Caco-2 (cell line): ENCODE measurements around the gene MED12L. TPM values are rescaled to one million over a fixed set of nuclear protein-coding genes. Genes with fewer than 3 reads are reported as not detected.
"Not testable (repeated sequence)": the region's sequence is repeated elsewhere in the genome, so short reads cannot be mapped to it uniquely, and the experiment has no call there.

Source experiments
- BruUV-seq: library from RNA; stranded (reverse); fragments of 400-500 nt; replicated peaks from 2 replicates; lab custom pipeline; 2021; lab: Mats Ljungman, UMichigan
- CTCF ChIA-PET: fragments of 300-600 bp; sonication (Branson Sonifier 250); formaldehyde crosslinking; loops from one replicate; lab custom pipeline; 2022; ENCODE audit warnings: antibody characterized with exemption; lab: Charles Lee
- POLR2A ChIA-PET: fragments of 300-600 bp; sonication (Branson Sonifier 250); formaldehyde crosslinking; loops from one replicate; lab custom pipeline; 2022; ENCODE audit warnings: antibody characterized with exemption; lab: Charles Lee
- DNase-seq, 2 experiments: peaks; one replicate each; pipeline versions ENCODE4 v3.0.0 to v3.0.0-alpha.2; 2020 to 2022
- H3K27me3 ChIP-seq: replicated peaks from 2 replicates; pipeline ENCODE4 v1.6.0; 2011; ENCODE audit warnings: low read length; ENCODE audit not compliant: control insufficient read depth, insufficient read depth
- H3K36me3 ChIP-seq: 2 replicates; pipeline ENCODE4 v1.5.1; 2011; ENCODE audit warnings: low read length; ENCODE audit not compliant: control insufficient read depth, insufficient read depth
- H3K4me1 ChIP-seq: fragments of 250-450 bp; sonication (Bioruptor Pico); 2 replicates; pipeline ENCODE4 v1.5.1; 2020; ENCODE audit warnings: mild to moderate bottlenecking
- H3K4me3 ChIP-seq: 2 replicates; pipeline ENCODE4 v1.5.1; 2011; ENCODE audit warnings: low read depth, mild to moderate bottlenecking, control low read depth, low read length
- H3K9me3 ChIP-seq: fragments of 250-450 bp; sonication (Bioruptor Pico); 2 replicates; pipeline ENCODE4 v1.5.1; 2020; ENCODE audit warnings: mild to moderate bottlenecking, moderate library complexity
- H3K27ac Mint-ChIP-seq: one replicate; pipeline ENCODE4 v1.8.0; 2022; ENCODE audit warnings: mixed read lengths; ENCODE audit not compliant: unreplicated experiment
- H3K27me3 Mint-ChIP-seq: one replicate; pipeline ENCODE4 v1.8.0; 2022; ENCODE audit warnings: mixed read lengths; ENCODE audit not compliant: insufficient read depth, unreplicated experiment
- H3K36me3 Mint-ChIP-seq: one replicate; pipeline ENCODE4 v1.8.0; 2022; ENCODE audit warnings: mild to moderate bottlenecking, mixed read lengths; ENCODE audit not compliant: insufficient read depth, unreplicated experiment
- H3K4me1 Mint-ChIP-seq: one replicate; pipeline ENCODE4 v1.8.0; 2022; ENCODE audit warnings: low read depth, mixed read lengths; ENCODE audit not compliant: unreplicated experiment
- H3K4me3 Mint-ChIP-seq: one replicate; pipeline ENCODE4 v1.8.0; 2022; ENCODE audit warnings: mild to moderate bottlenecking, moderate library complexity, mixed read lengths; ENCODE audit not compliant: unreplicated experiment
- H3K9me3 Mint-ChIP-seq: one replicate; pipeline ENCODE4 v1.8.0; 2022; ENCODE audit warnings: mixed read lengths; ENCODE audit not compliant: unreplicated experiment
- CTCF ChIP-seq, 2 experiments: fragments of 200-600 bp in 1 of 2; IDR thresholded peaks; 1 replicate in 1 of 2; 2 replicates in 1 of 2; pipeline versions ENCODE4 v1.5.1 to v1.8.0; 2011 to 2022; ENCODE audit warnings: antibody characterized with exemption in 1 of 2, control low read depth in 1 of 2, inconsistent platforms in 1 of 2, low read depth in 1 of 2, low read length in 1 of 2, mild to moderate bottlenecking in 1 of 2, moderate library complexity in 1 of 2; ENCODE audit not compliant: insufficient read depth in 1 of 2, severe bottlenecking in 1 of 2, unreplicated experiment in 1 of 2
- intact Hi-C: fragments of 100-400 bp; cut with micrococcal nuclease; formaldehyde crosslinking; loops from one replicate; pipeline ENCODE4 v1.10.0; 2022; ENCODE audit not compliant: unreplicated experiment
- total RNA-seq: library from RNA; stranded (reverse); gene quantifications from 2 replicates; pipeline ENCODE4 v1.2.3, GENCODE V29; 2022

The MED12L gene
- total RNA-seq, 1 experiment from 2014 or later = 21.5 TPM

GRCh38 chr3:151234825-151235224 is 149.4 kb downstream of the MED12L start:
- CTCF ChIA-PET = interaction anchor here (0.7 kb wide), 1 partner anchor 191 kb away, joined by 3 read pairs; no protein-coding TSS in a partner anchor
- no peak for TF ChIP-seq CTCF (IDR thresholded peaks at IDR 0.05; ENCODE audit: insufficient read depth in 1 of 2, low read depth in 1 of 2, low read length in 1 of 2, severe bottlenecking in 1 of 2, unreplicated experiment in 1 of 2)

GRCh38 chr3:151236316-151236715 is 150.9 kb downstream of the MED12L start:
- H3K36me3 ChIP-seq = no peaks in the 10 kb centered on the region
- POLR2A ChIA-PET = no interaction called here
- no peaks in the 10 kb centered on the region for H3K9me3 ChIP-seq
- Mint-ChIP-seq H3K27ac (no peak overlapping the region), H3K9me3 (no peaks in the 10 kb centered on the region), H3K36me3 (no peaks in the 10 kb centered on the region), H3K4me1 (no peaks in the 10 kb centered on the region), H3K4me3 (no peak overlapping the region), H3K27me3 (no peaks in the 10 kb centered on the region)
- DNase-seq = no peak
- no peak for TF ChIP-seq CTCF (IDR thresholded peaks at IDR 0.05; ENCODE audit: insufficient read depth in 1 of 2, low read depth in 1 of 2, low read length in 1 of 2, severe bottlenecking in 1 of 2, unreplicated experiment in 1 of 2)
- H3K4me3 ChIP-seq = no peak overlapping the region
- intact Hi-C loops = no loop called here
- no TSS peak for BruUV-seq
- CTCF ChIA-PET = no interaction called here
- no peaks in the 10 kb centered on the region for H3K27me3 ChIP-seq
- H3K4me1 ChIP-seq = no peaks in the 10 kb centered on the region

More at GRCh38 chr3:151234825-151235224, 149.4 kb downstream of the MED12L start:
- intact Hi-C loops = no loop called here
- no peaks in the 10 kb centered on the region for H3K36me3 Mint-ChIP-seq
- POLR2A ChIA-PET = no interaction called here
- DNase-seq = no peak
- H3K9me3 Mint-ChIP-seq = no peaks in the 10 kb centered on the region
- no peaks in the 10 kb centered on the region for H3K27me3 Mint-ChIP-seq
- no peaks in the 10 kb centered on the region for H3K27me3 ChIP-seq
- H3K4me1 ChIP-seq = no peaks in the 10 kb centered on the region
- no peak overlapping the region for H3K4me3 ChIP-seq
- H3K36me3 ChIP-seq = no peaks in the 10 kb centered on the region
- H3K4me3 Mint-ChIP-seq = no peak overlapping the region
- no peak overlapping the region for H3K27ac Mint-ChIP-seq
- H3K4me1 Mint-ChIP-seq = no peaks in the 10 kb centered on the region
- no TSS peak for BruUV-seq
- H3K9me3 ChIP-seq = no peaks in the 10 kb centered on the region

GRCh38 chr3:151236736-151237135 is 151.3 kb downstream of the MED12L start:
- no TSS peak for BruUV-seq
- Mint-ChIP-seq H3K4me1 (no peaks in the 10 kb centered on the region), H3K27me3 (no peaks in the 10 kb centered on the region), H3K36me3 (no peaks in the 10 kb centered on the region), H3K4me3 (no peak overlapping the region), H3K27ac (no peak overlapping the region), H3K9me3 (no peaks in the 10 kb centered on the region)
- Histone ChIP-seq H3K27me3 (no peaks in the 10 kb centered on the region), H3K4me1 (no peaks in the 10 kb centered on the region), H3K9me3 (no peaks in the 10 kb centered on the region), H3K4me3 (no peak overlapping the region), H3K36me3 (no peaks in the 10 kb centered on the region)
- ChIA-PET CTCF (no interaction called here), POLR2A (no interaction called here)
- intact Hi-C loops = no loop called here
- no peak for DNase-seq
- no peak for TF ChIP-seq CTCF (IDR thresholded peaks at IDR 0.05; ENCODE audit: insufficient read depth in 1 of 2, low read depth in 1 of 2, low read length in 1 of 2, severe bottlenecking in 1 of 2, unreplicated experiment in 1 of 2)

- H3K4me3 Mint-ChIP-seq, POLR2A ChIA-PET, BruUV-seq, intact Hi-C loops, H3K4me3 ChIP-seq, H3K27me3 ChIP-seq, H3K36me3 ChIP-seq, H3K27ac Mint-ChIP-seq, H3K4me1 Mint-ChIP-seq, CTCF ChIA-PET, H3K27me3 Mint-ChIP-seq, H3K4me1 ChIP-seq, H3K36me3 Mint-ChIP-seq, H3K9me3 ChIP-seq, H3K9me3 Mint-ChIP-seq: not testable (repeated sequence)
- peak in 1 of 2 experiments; percentile 41 for DNase-seq
Measured at GRCh38 chr3:151242006-151242405, 156.5 kb downstream of the MED12L start.
